SK-N-SH (cell line): Measurements from ENCODE around the gene ZNF593OS.

Source experiments
- POLR2AphosphoS5 ChIP-seq: IDR thresholded peaks from 2 replicates; pipeline ENCODE4 v1.6.1; 2012; ENCODE audit warnings: low read depth, low read length
- TF ChIP-seq, protein P1 (sequence below): fragments of 200-600 bp; sonication (generic); IDR thresholded peaks from 2 replicates; pipeline ENCODE4 v1.6.1; 2017; ENCODE audit warnings: antibody characterized with exemption, mild to moderate bottlenecking, moderate library complexity

DNA sequence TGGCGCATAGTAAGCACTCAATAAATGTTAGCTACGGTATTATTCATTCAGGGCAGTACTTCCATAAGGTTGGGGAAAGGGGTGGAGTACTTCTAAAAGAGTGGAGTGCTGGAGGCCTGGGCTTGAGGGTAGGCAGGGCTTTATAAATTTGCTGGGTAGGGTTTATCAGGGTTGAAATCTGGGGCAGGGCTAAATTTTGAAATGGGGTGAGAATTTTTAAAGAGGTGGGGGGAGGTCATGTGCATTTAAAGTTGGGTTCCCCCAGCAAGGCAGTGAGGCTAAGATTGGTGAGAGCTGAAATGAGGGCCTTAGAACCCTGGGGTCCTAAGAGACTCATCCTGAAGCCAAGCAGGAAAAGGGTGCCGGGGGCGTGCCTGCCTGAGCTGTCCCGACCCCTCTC lies 28.8 kb upstream of the ZNF593OS start:
- TF ChIP-seq POLR2AphosphoS5: no peak
- TF ChIP-seq, protein P1, sequence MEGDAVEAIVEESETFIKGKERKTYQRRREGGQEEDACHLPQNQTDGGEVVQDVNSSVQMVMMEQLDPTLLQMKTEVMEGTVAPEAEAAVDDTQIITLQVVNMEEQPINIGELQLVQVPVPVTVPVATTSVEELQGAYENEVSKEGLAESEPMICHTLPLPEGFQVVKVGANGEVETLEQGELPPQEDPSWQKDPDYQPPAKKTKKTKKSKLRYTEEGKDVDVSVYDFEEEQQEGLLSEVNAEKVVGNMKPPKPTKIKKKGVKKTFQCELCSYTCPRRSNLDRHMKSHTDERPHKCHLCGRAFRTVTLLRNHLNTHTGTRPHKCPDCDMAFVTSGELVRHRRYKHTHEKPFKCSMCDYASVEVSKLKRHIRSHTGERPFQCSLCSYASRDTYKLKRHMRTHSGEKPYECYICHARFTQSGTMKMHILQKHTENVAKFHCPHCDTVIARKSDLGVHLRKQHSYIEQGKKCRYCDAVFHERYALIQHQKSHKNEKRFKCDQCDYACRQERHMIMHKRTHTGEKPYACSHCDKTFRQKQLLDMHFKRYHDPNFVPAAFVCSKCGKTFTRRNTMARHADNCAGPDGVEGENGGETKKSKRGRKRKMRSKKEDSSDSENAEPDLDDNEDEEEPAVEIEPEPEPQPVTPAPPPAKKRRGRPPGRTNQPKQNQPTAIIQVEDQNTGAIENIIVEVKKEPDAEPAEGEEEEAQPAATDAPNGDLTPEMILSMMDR: no peak
